Karpas-422 (cell line): ENCODE measurements around the gene MRPS23. TPM values are rescaled to one million over a fixed set of nuclear protein-coding genes. Genes with fewer than 3 reads are reported as not detected.

Experiments
- DNase-seq: peaks from one replicate; pipeline ENCODE4 v3.0.0-alpha.2; 2015
- H2AFZ ChIP-seq: fragments of 200-600 bp; sonication (generic); 2 replicates; pipeline ENCODE4 v1.6.1; 2014; ENCODE audit warnings: antibody characterized with exemption, low read length, mixed read lengths
- H3K27ac ChIP-seq: fragments of 200-600 bp; sonication (generic); 2 replicates; pipeline ENCODE4 v1.5.1; 2014; ENCODE audit warnings: mild to moderate bottlenecking, low read length, moderate library complexity
- H3K27me3 ChIP-seq: fragments of 200-600 bp; sonication (generic); 2 replicates; pipeline ENCODE4 v1.6.1; 2014; ENCODE audit warnings: low read length, mixed read lengths
- H3K36me3 ChIP-seq: fragments of 200-600 bp; sonication (generic); 2 replicates; pipeline ENCODE4 v1.6.1; 2014; ENCODE audit warnings: low read length, mixed read lengths; ENCODE audit not compliant: insufficient read depth
- H3K4me1 ChIP-seq: fragments of 200-600 bp; sonication (generic); 2 replicates; pipeline ENCODE4 v1.6.1; 2014; ENCODE audit warnings: mild to moderate bottlenecking, low read length, mixed read lengths
- H3K4me2 ChIP-seq: fragments of 200-600 bp; sonication (generic); 2 replicates; pipeline ENCODE4 v1.6.1; 2014; ENCODE audit warnings: low read length, low read depth, mild to moderate bottlenecking; ENCODE audit not compliant: poor library complexity, severe bottlenecking
- H3K4me3 ChIP-seq: fragments of 200-600 bp; sonication (generic); 2 replicates; pipeline ENCODE4 v1.5.1; 2014; ENCODE audit warnings: mild to moderate bottlenecking, antibody characterized with exemption, low read length, mixed read lengths
- H3K79me2 ChIP-seq: fragments of 200-600 bp; sonication (generic); 2 replicates; pipeline ENCODE4 v1.6.1; 2014; ENCODE audit warnings: mild to moderate bottlenecking, low read length, mixed read lengths
- H3K9ac ChIP-seq: fragments of 200-600 bp; sonication (generic); 2 replicates; pipeline ENCODE4 v1.6.0; 2014; ENCODE audit warnings: low read length
- H3K9me2 ChIP-seq: fragments of 200-600 bp; sonication (generic), shearing (Covaris generic); replicated peaks from 2 replicates; pipeline ENCODE4 v1.6.0; 2014; ENCODE audit warnings: mild to moderate bottlenecking, low read length, moderate library complexity; ENCODE audit not compliant: insufficient read depth
- H3K9me3 ChIP-seq: fragments of 300-700, 200-600 bp; sonication (generic); 2 replicates; pipeline ENCODE4 v1.6.1; 2014; ENCODE audit warnings: low read length, mixed read lengths
- H4K20me1 ChIP-seq: fragments of 200-600 bp; sonication (generic); 2 replicates; pipeline ENCODE4 v1.6.1; 2014; ENCODE audit warnings: mild to moderate bottlenecking, antibody characterized with exemption, low read length, low read depth; ENCODE audit not compliant: insufficient read depth
- total RNA-seq: library from RNA; depleted of rRNA; stranded (reverse); fragments of >200 nt; shearing (Covaris generic); gene quantifications from 2 replicates; pipeline ENCODE4 v1.2.3, GENCODE V29; 2014; ENCODE audit warnings: low replicate concordance

Gene MRPS23
- total RNA-seq, 1 experiment from 2014 or later = 61.3 TPM

GRCh38 chr17:57869617-57870282 is 19.9 kb upstream of the MRPS23 start:
- Histone ChIP-seq H2AFZ (no peak overlapping the region), H3K36me3 (no peaks in the 10 kb centered on the region), H3K9me2 (no peaks in the 10 kb centered on the region), H3K27me3 (no peaks in the 10 kb centered on the region), H3K9me3 (no peaks in the 10 kb centered on the region), H3K4me3 (no peak overlapping the region), H3K4me2 (no peak overlapping the region), H3K4me1 (peaks cover 14% of the 10 kb centered on the region), H3K79me2 (no peaks in the 10 kb centered on the region), H3K27ac (no peak overlapping the region), H3K9ac (no peak overlapping the region), H4K20me1 (no peaks in the 10 kb centered on the region)
- DNase-seq = no peak

- Histone ChIP-seq H3K27ac (no peak overlapping the region), H3K9me3 (no peaks in the 10 kb centered on the region), H3K4me3 (no peak overlapping the region), H3K4me1 (peaks cover 14% of the 10 kb centered on the region), H3K9ac (no peak overlapping the region), H3K27me3 (no peaks in the 10 kb centered on the region), H3K9me2 (no peaks in the 10 kb centered on the region), H3K4me2 (no peak overlapping the region), H2AFZ (no peak overlapping the region), H4K20me1 (no peaks in the 10 kb centered on the region), H3K36me3 (no peaks in the 10 kb centered on the region), H3K79me2 (no peaks in the 10 kb centered on the region)
- no peak for DNase-seq
Observed at GRCh38 chr17:57868910-57869616, 19.2 kb upstream of the MRPS23 start.

- Histone ChIP-seq H3K79me2 (no peaks in the 10 kb centered on the region), H2AFZ (no peak overlapping the region), H3K4me1 (peaks cover 14% of the 10 kb centered on the region), H3K9me3 (no peaks in the 10 kb centered on the region), H3K9me2 (no peaks in the 10 kb centered on the region), H3K27me3 (no peaks in the 10 kb centered on the region), H3K9ac (no peak overlapping the region), H3K4me2 (no peak overlapping the region), H3K36me3 (no peaks in the 10 kb centered on the region), H4K20me1 (no peaks in the 10 kb centered on the region), H3K27ac (no peak overlapping the region), H3K4me3 (no peak overlapping the region)
- peak; percentile 76 for DNase-seq
Observed at GRCh38 chr17:57868007-57868909, 18.4 kb upstream of the MRPS23 start.

GRCh38 chr17:57867126-57867525 is 17.3 kb upstream of the MRPS23 start:
- DNase-seq = no peak
- H3K27me3 ChIP-seq = no peaks in the 10 kb centered on the region
- no peak overlapping the region for H2AFZ ChIP-seq
- H3K79me2 ChIP-seq = no peaks in the 10 kb centered on the region
- no peaks in the 10 kb centered on the region for H4K20me1 ChIP-seq
- no peaks in the 10 kb centered on the region for H3K36me3 ChIP-seq
- H3K9ac ChIP-seq = no peak overlapping the region
- no peaks in the 10 kb centered on the region for H3K9me2 ChIP-seq
- no peak overlapping the region for H3K4me2 ChIP-seq
- no peak overlapping the region for H3K27ac ChIP-seq
- no peaks in the 10 kb centered on the region for H3K9me3 ChIP-seq
- H3K4me3 ChIP-seq = no peak overlapping the region
- peaks cover 14% of the 10 kb centered on the region for H3K4me1 ChIP-seq

GRCh38 chr17:57866723-57867122 is 16.9 kb upstream of the MRPS23 start:
- H3K36me3 ChIP-seq = no peaks in the 10 kb centered on the region
- no peak overlapping the region for H3K4me3 ChIP-seq
- H3K4me2 ChIP-seq = no peak overlapping the region
- H3K9ac ChIP-seq = no peak overlapping the region
- DNase-seq = no peak
- H4K20me1 ChIP-seq = no peaks in the 10 kb centered on the region
- peaks cover 14% of the 10 kb centered on the region for H3K4me1 ChIP-seq
- no peaks in the 10 kb centered on the region for H3K9me3 ChIP-seq
- H3K27me3 ChIP-seq = no peaks in the 10 kb centered on the region
- no peaks in the 10 kb centered on the region for H3K79me2 ChIP-seq
- H3K9me2 ChIP-seq = no peaks in the 10 kb centered on the region
- H2AFZ ChIP-seq = no peak overlapping the region
- H3K27ac ChIP-seq = no peak overlapping the region

GRCh38 chr17:57866319-57866718 is 16.5 kb upstream of the MRPS23 start:
- H2AFZ ChIP-seq = no peak overlapping the region
- H3K9me3 ChIP-seq = no peaks in the 10 kb centered on the region
- DNase-seq = no peak
- H3K9ac ChIP-seq = no peak overlapping the region
- no peaks in the 10 kb centered on the region for H3K79me2 ChIP-seq
- no peaks in the 10 kb centered on the region for H3K36me3 ChIP-seq
- no peak overlapping the region for H3K27ac ChIP-seq
- H3K4me1 ChIP-seq = peaks cover 14% of the 10 kb centered on the region
- H4K20me1 ChIP-seq = no peaks in the 10 kb centered on the region
- no peak overlapping the region for H3K4me2 ChIP-seq
- no peaks in the 10 kb centered on the region for H3K9me2 ChIP-seq
- no peaks in the 10 kb centered on the region for H3K27me3 ChIP-seq
- no peak overlapping the region for H3K4me3 ChIP-seq

GRCh38 chr17:57864273-57864672 is 14.4 kb upstream of the MRPS23 start:
- Histone ChIP-seq H3K79me2 (no peaks in the 10 kb centered on the region), H3K4me2 (no peak overlapping the region), H3K9ac (no peak overlapping the region), H3K4me3 (no peak overlapping the region), H2AFZ (no peak overlapping the region), H3K9me3 (no peaks in the 10 kb centered on the region), H3K27me3 (no peaks in the 10 kb centered on the region), H3K9me2 (no peaks in the 10 kb centered on the region), H3K36me3 (no peaks in the 10 kb centered on the region), H4K20me1 (no peaks in the 10 kb centered on the region), H3K27ac (no peak overlapping the region), H3K4me1 (peaks cover 14% of the 10 kb centered on the region)
- no peak for DNase-seq
